ENCODE results near the gene SPARCL1.

DNA sequence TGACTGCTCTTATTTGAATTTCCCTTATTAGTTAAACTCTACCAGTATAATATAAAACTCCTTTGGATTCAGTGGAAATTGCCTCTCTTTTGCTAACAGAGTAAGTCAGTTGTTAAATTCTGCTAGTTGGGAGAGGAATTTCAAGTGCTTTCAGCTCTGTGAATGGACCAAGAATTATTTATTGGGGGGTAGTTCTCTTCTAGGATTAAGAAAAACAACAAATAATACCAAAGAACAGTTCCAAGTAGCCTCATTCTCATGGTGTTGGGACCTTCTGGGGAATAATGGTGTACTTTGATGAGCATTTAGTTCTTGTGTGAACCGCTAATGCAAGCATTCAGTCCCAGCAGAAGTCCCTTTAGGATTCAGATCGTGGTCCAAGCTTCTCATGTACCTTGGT is 11.6 kb downstream of the SPARCL1 start:
- no peak for TF ChIP-seq BHLHE40 (IDR thresholded peaks at IDR 0.05; ENCODE audit: borderline replicate concordance)
- no peak for TF ChIP-seq TARDBP (IDR thresholded peaks at IDR 0.05)
- no peak for TF ChIP-seq ELF4 (IDR thresholded peaks at IDR 0.05)
- no peak for TF ChIP-seq SUZ12 (IDR thresholded peaks at IDR 0.05)
- TF ChIP-seq CTBP1 (IDR thresholded peaks at IDR 0.05; ENCODE audit: borderline replicate concordance), result no peak
- TF ChIP-seq SP1 (IDR thresholded peaks at IDR 0.05), result no peak
- TF ChIP-seq FOXA1 (IDR thresholded peaks at IDR 0.05), result no peak
- no peak for TF ChIP-seq FOXM1 (IDR thresholded peaks at IDR 0.05; ENCODE audit: borderline replicate concordance)
- no peak for TF ChIP-seq L3MBTL2 (conservative IDR thresholded peaks at IDR 0.05)
- no peak for TF ChIP-seq LEF1 (IDR thresholded peaks at IDR 0.05; ENCODE audit: borderline replicate concordance)
- no peak for TF ChIP-seq HDGF (IDR thresholded peaks at IDR 0.05; ENCODE audit: borderline replicate concordance)
- no peak for TF ChIP-seq ZNF384 (IDR thresholded peaks at IDR 0.05)
